HEK293 (cell line): Measurements from ENCODE around the gene INHA.

ENCODE experiments used
- HOXC10 ChIP-seq: sonication (generic); formaldehyde crosslinking; IDR thresholded peaks from 2 replicates; pipeline ENCODE4 v1.8.1; 2023; ENCODE audit warnings: mild to moderate bottlenecking, missing genetic modification reagents
- TRIM28 ChIP-seq: IDR thresholded peaks from 2 replicates; pipeline ENCODE4 v1.6.1; 2011; ENCODE audit warnings: low read length, control low read depth, borderline replicate concordance
- ZBTB7A ChIP-seq: fragments of 450-650 bp; formaldehyde crosslinking; IDR thresholded peaks from 2 replicates; pipeline ENCODE4 v1.5.1; 2016; ENCODE audit warnings: low read depth, missing biosample characterization, missing genetic modification characterization
- ZNF354C ChIP-seq: fragments of 450-650 bp; formaldehyde crosslinking; IDR thresholded peaks from 2 replicates; pipeline ENCODE4 v1.5.1; 2016; ENCODE audit warnings: missing biosample characterization, missing genetic modification characterization, low read depth, borderline replicate concordance
- ZNF776 ChIP-seq: fragments of 450-650 bp; formaldehyde crosslinking; IDR thresholded peaks from 2 replicates; pipeline ENCODE4 v1.5.0; 2017; ENCODE audit warnings: missing biosample characterization, missing genetic modification characterization, borderline replicate concordance
- TF ChIP-seq, protein P1 (sequence below): fragments of 450-650 bp; formaldehyde crosslinking; IDR thresholded peaks from 2 replicates; pipeline ENCODE4 v1.5.1; 2017; ENCODE audit warnings: missing biosample characterization, missing genetic modification characterization

DNA sequence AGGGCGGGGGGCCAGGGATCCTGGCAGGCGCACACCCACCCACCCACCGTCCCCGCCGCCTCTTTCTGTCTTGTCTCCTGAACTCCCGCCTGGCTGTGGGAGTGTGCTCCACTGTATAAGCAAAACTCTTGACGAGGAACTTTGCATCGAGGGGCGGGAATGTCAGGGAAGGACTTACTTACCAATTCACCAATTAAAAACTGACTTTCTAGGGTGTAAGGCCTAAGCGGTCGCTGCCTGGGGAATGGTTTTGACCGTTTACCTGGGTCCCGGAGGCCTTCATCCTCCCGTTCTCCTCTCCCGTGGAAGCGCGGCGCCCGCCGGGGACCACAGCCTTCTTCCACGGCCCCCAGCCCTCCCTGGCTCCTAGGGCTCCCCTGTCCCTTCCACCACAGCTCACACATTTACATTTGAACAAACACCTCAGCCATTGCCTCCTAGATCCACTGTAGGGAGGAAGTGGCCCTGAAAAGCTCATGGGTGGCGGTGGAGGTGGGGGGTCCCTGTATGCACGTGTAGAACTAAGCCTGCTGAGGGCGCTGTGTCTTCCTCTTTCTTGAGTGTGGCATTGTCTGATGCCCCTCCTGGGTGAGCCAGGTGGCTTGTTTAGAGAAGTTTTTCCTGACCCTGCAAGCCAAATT lies 49.0 kb upstream of the INHA start:
- no peak for TF ChIP-seq ZBTB7A (tag by site-specific recombination)
- no peak for TF ChIP-seq TRIM28
- TF ChIP-seq HOXC10 (CRISPR knock-in tag), result no peak
- no peak for TF ChIP-seq ZNF354C (tag by site-specific recombination)
- TF ChIP-seq, protein P1, sequence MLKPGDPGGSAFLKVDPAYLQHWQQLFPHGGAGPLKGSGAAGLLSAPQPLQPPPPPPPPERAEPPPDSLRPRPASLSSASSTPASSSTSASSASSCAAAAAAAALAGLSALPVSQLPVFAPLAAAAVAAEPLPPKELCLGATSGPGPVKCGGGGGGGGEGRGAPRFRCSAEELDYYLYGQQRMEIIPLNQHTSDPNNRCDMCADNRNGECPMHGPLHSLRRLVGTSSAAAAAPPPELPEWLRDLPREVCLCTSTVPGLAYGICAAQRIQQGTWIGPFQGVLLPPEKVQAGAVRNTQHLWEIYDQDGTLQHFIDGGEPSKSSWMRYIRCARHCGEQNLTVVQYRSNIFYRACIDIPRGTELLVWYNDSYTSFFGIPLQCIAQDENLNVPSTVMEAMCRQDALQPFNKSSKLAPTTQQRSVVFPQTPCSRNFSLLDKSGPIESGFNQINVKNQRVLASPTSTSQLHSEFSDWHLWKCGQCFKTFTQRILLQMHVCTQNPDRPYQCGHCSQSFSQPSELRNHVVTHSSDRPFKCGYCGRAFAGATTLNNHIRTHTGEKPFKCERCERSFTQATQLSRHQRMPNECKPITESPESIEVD, result no peak
- no peak for TF ChIP-seq ZNF776
